ENCODE results near the gene CHCHD5. TPM values are rescaled to one million over a fixed set of nuclear protein-coding genes. Genes with fewer than 3 reads are reported as not detected.
A peak's percentile ranks its signal among the peaks of the same experiment; 100 is the strongest.

The CHCHD5 gene
- total RNA-seq, 1 experiment from 2014 or later, result 56.0 TPM

DNA sequence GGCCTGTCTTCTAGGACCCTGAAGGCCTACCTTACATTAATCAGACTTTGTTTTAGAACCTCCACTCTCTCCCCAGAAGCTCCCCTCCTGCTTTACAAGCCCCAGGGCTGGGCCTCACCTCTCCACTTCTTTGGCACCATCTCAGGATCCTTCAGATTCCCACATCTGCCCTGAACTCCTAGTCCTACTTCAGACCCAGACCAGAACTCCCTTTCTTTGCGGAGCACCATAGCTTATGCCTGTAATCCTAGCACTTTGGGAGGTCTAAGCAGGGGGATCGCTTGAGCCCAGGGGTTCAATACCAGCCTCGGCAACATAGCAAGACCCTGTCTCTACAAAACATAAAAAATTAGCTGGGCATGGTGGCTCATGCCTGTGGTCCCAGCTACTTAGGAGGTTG, 991 bp downstream of the CHCHD5 start:
- no peak for DNase-seq
- BruUV-seq (replicated peaks), result no TSS peak
- H3K9me3 ChIP-seq, result no peaks in the 10 kb centered on the region
- no peak for TF ChIP-seq CTCF (IDR thresholded peaks at IDR 0.05; ENCODE audit: insufficient read depth in 1 of 2, low read depth in 1 of 2, low read length in 1 of 2, severe bottlenecking in 1 of 2, unreplicated experiment in 1 of 2)
- H3K9me3 Mint-ChIP-seq (ENCODE audit: unreplicated experiment), result no peaks in the 10 kb centered on the region
- ChIA-PET CTCF (interaction anchor here (1.2 kb wide), 1 partner anchor 141 kb away, joined by 8 read pairs; no protein-coding TSS in a partner anchor), POLR2A (interaction anchor here (1.2 kb wide), 1 partner anchor 140 kb away, joined by 3 read pairs; no protein-coding TSS in a partner anchor)
- peaks cover 2% of the 10 kb centered on the region; the same call in 1 of the 2 replicates for H3K36me3 ChIP-seq (ENCODE audit: control insufficient read depth, insufficient read depth, low read length)
- H3K4me1 Mint-ChIP-seq (ENCODE audit: low read depth, unreplicated experiment), result peaks cover 12% of the 10 kb centered on the region
- H3K4me3 ChIP-seq (ENCODE audit: low read depth, low read length), result peak overlapping the region; percentile 67
- H3K4me3 Mint-ChIP-seq (ENCODE audit: unreplicated experiment), result peak overlapping the region; percentile 80
- H3K27me3 Mint-ChIP-seq (ENCODE audit: insufficient read depth, unreplicated experiment), result no peaks in the 10 kb centered on the region
- no peaks in the 10 kb centered on the region for H3K27me3 ChIP-seq (replicated peaks; ENCODE audit: control insufficient read depth, insufficient read depth, low read length)
- intact Hi-C loops (cut with micrococcal nuclease; ENCODE audit: unreplicated experiment), result loop anchor here (10.0 kb wide), 1 partner anchor 691 kb away; the partner anchor contains the start of gene MERTK
- H3K36me3 Mint-ChIP-seq (ENCODE audit: insufficient read depth, unreplicated experiment), result peaks cover 34% of the 10 kb centered on the region
- H3K4me1 ChIP-seq, result peaks cover 18% of the 10 kb centered on the region
- peak overlapping the region; percentile 97 for H3K27ac Mint-ChIP-seq (ENCODE audit: unreplicated experiment)

- Histone ChIP-seq H3K4me3 (ENCODE audit: low read depth, low read length) (no peak overlapping the region), H3K9me3 (no peaks in the 10 kb centered on the region), H3K36me3 (ENCODE audit: control insufficient read depth, insufficient read depth, low read length) (peaks cover 2% of the 10 kb centered on the region; the same call in 1 of the 2 replicates), H3K27me3 (replicated peaks; ENCODE audit: control insufficient read depth, insufficient read depth, low read length) (no peaks in the 10 kb centered on the region), H3K4me1 (peaks cover 23% of the 10 kb centered on the region)
- peaks cover 16% of the 10 kb centered on the region for H3K4me1 Mint-ChIP-seq (ENCODE audit: low read depth, unreplicated experiment)
- H3K9me3 Mint-ChIP-seq (ENCODE audit: unreplicated experiment), result no peaks in the 10 kb centered on the region
- peak overlapping the region; percentile 97 for H3K27ac Mint-ChIP-seq (ENCODE audit: unreplicated experiment)
- intact Hi-C loops (cut with micrococcal nuclease; ENCODE audit: unreplicated experiment), result loop anchor here (10.0 kb wide), 1 partner anchor 691 kb away; the partner anchor contains the start of gene MERTK
- H3K27me3 Mint-ChIP-seq (ENCODE audit: insufficient read depth, unreplicated experiment), result no peaks in the 10 kb centered on the region
- no TSS peak for BruUV-seq (replicated peaks)
- peak overlapping the region; percentile 48 for H3K4me3 Mint-ChIP-seq (ENCODE audit: unreplicated experiment)
- peaks cover 30% of the 10 kb centered on the region for H3K36me3 Mint-ChIP-seq (ENCODE audit: insufficient read depth, unreplicated experiment)
- ChIA-PET POLR2A (no interaction called here), CTCF (no interaction called here)
- no peak for TF ChIP-seq CTCF (IDR thresholded peaks at IDR 0.05; ENCODE audit: insufficient read depth in 1 of 2, low read depth in 1 of 2, low read length in 1 of 2, severe bottlenecking in 1 of 2, unreplicated experiment in 1 of 2)
- DNase-seq, result no peak
These were observed 1.6 kb downstream of the CHCHD5 start for GRCh38 chr2:112585873-112586464.

DNA sequence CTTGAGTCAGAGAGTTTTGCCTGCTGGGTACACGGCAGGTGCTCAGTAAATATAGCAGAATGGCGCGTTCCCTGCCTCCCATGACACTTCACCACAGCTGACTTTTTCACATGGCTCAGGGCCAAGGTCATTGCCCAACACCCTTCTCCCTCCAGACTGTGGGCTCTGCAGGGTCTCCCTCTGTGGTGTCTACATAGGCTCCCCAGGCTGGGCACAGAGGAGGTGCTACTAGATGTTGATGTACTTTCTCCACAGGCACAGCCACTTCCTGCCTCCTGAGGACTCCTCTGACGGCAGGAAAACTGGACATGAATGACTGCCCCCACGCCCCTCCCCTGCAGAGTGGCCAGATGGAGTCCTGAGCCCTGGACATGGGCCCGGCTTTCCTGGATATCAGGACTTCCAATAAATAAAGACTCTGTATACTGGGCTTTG, 4.2 kb downstream of the CHCHD5 start:
- ChIA-PET CTCF (no interaction called here), POLR2A (interaction anchor here (0.7 kb wide), 1 partner anchor 56 kb away, joined by 4 read pairs; no protein-coding TSS in a partner anchor)
- Mint-ChIP-seq H3K9me3 (ENCODE audit: unreplicated experiment) (peaks cover 6% of the 10 kb centered on the region), H3K27me3 (ENCODE audit: insufficient read depth, unreplicated experiment) (no peaks in the 10 kb centered on the region), H3K36me3 (ENCODE audit: insufficient read depth, unreplicated experiment) (peaks cover 36% of the 10 kb centered on the region), H3K27ac (ENCODE audit: unreplicated experiment) (peak overlapping the region; percentile 43), H3K4me1 (ENCODE audit: low read depth, unreplicated experiment) (peaks cover 37% of the 10 kb centered on the region), H3K4me3 (ENCODE audit: unreplicated experiment) (no peak overlapping the region)
- intact Hi-C loops (cut with micrococcal nuclease; ENCODE audit: unreplicated experiment), result loop anchor here (10.0 kb wide), 1 partner anchor 694 kb away; the partner anchor contains the start of gene MERTK
- DNase-seq, result no peak
- Histone ChIP-seq H3K36me3 (ENCODE audit: control insufficient read depth, insufficient read depth, low read length) (peaks cover 2% of the 10 kb centered on the region; the same call in 1 of the 2 replicates), H3K27me3 (replicated peaks; ENCODE audit: control insufficient read depth, insufficient read depth, low read length) (no peaks in the 10 kb centered on the region), H3K4me1 (peaks cover 35% of the 10 kb centered on the region), H3K9me3 (no peaks in the 10 kb centered on the region), H3K4me3 (ENCODE audit: low read depth, low read length) (no peak overlapping the region)
- TF ChIP-seq CTCF (IDR thresholded peaks at IDR 0.05; ENCODE audit: insufficient read depth in 1 of 2, low read depth in 1 of 2, low read length in 1 of 2, severe bottlenecking in 1 of 2, unreplicated experiment in 1 of 2), result no peak
- BruUV-seq (replicated peaks), result no TSS peak

Measured in Caco-2 (cell line).